ENCODE data around the gene YTHDF2. TPM values are rescaled to one million over a fixed set of nuclear protein-coding genes. Genes with fewer than 3 reads are reported as not detected.

YTHDF2 gene
- total RNA-seq, 3 donors from 2014 or later (not counting 1 experiment from before 2014, with no cell fraction given), result 78.9 to 98.3 (median 97.9) TPM

- Mint-ChIP-seq H3K9me3 (no peaks in the 10 kb centered on the region), H3K4me3 (no peak overlapping the region), H3K4me1 (no peaks in the 10 kb centered on the region), H3K27me3 (ENCODE audit: low read depth in 2 of 2) (peaks cover 24 to 31% of the 10 kb centered on the region in 2 donors), H3K36me3 (no peaks in the 10 kb centered on the region), H3K27ac (no peak overlapping the region)
- TF ChIP-seq CTCF (IDR thresholded peaks at IDR 0.05), result no peak
- WGBS (ENCODE audit: insufficient coverage), result 81% methylated on average over 7 of the region's 7 CpGs
- H3K27ac ChIP-seq (ENCODE audit: low read length), result no peak overlapping the region
- H3K36me3 ChIP-seq (ENCODE audit: control insufficient read depth, insufficient read depth, low read length), result no peaks in the 10 kb centered on the region
- H3K27me3 ChIP-seq (ENCODE audit: control insufficient read depth, insufficient read depth, low read length), result peaks cover 4% of the 10 kb centered on the region
- no peaks in the 10 kb centered on the region for H3K9me3 ChIP-seq (ENCODE audit: control insufficient read depth, insufficient read depth, low read length)
- ATAC-seq (no peak), DNase-seq (no peak)
- H3K4me1 ChIP-seq (ENCODE audit: control insufficient read depth, insufficient read depth, low read length), result no peaks in the 10 kb centered on the region
- intact Hi-C loops (cut with micrococcal nuclease), result no loop called here
- no peak overlapping the region for H3K4me3 ChIP-seq (ENCODE audit: low read length)
Observed at GRCh38 chr1:28817133-28817532, 80.4 kb downstream of the YTHDF2 start.

GRCh38 chr1:28819020-28819419 is 82.3 kb downstream of the YTHDF2 start:
- Histone ChIP-seq H3K4me3 (ENCODE audit: low read length) (no peak overlapping the region), H3K36me3 (ENCODE audit: control insufficient read depth, insufficient read depth, low read length) (no peaks in the 10 kb centered on the region), H3K9me3 (ENCODE audit: control insufficient read depth, insufficient read depth, low read length) (no peaks in the 10 kb centered on the region), H3K27me3 (ENCODE audit: control insufficient read depth, insufficient read depth, low read length) (peaks cover 2% of the 10 kb centered on the region), H3K27ac (ENCODE audit: low read length) (no peak overlapping the region), H3K4me1 (ENCODE audit: control insufficient read depth, insufficient read depth, low read length) (no peaks in the 10 kb centered on the region)
- H3K4me1 Mint-ChIP-seq, result no peaks in the 10 kb centered on the region
- no peaks in the 10 kb centered on the region for H3K9me3 Mint-ChIP-seq
- H3K36me3 Mint-ChIP-seq, result no peaks in the 10 kb centered on the region
- no peak overlapping the region for H3K4me3 Mint-ChIP-seq
- H3K27me3 Mint-ChIP-seq (ENCODE audit: low read depth in 2 of 2), result peaks cover 13 to 18% of the 10 kb centered on the region in 2 donors
- TF ChIP-seq CTCF (IDR thresholded peaks at IDR 0.05), result no peak
- H3K27ac Mint-ChIP-seq, result no peak overlapping the region
- ATAC-seq, result no peak
- intact Hi-C loops (cut with micrococcal nuclease), result no loop called here
- DNase-seq, result no peak

Other genes starting within 250 kb of the YTHDF2 start
- 10 to 100 TPM; 15.9 to 23.7 (median 19.2) TPM for gene RCC1, start 230.9 kb upstream of the YTHDF2 start, total RNA-seq
- 10 to 100 TPM; 28.3 to 38.7 (median 32.1) TPM for gene TRNAU1AP, start 183.9 kb upstream of the YTHDF2 start, total RNA-seq
- under 1 TPM in 1 of 3 donors, not detected in 2; 0.38 TPM for gene RAB42, start 144.7 kb upstream of the YTHDF2 start, total RNA-seq
- 10 to 100 TPM; 17.9 to 23.8 (median 23.1) TPM for gene TAF12, start 93.9 kb upstream of the YTHDF2 start, total RNA-seq
- not detected for gene RNU11, start 88.3 kb upstream of the YTHDF2 start, total RNA-seq
- gene GMEB1, start 68.2 kb upstream of the YTHDF2 start, total RNA-seq, result 10 to 100 TPM; 26.1 to 29.1 (median 28.3) TPM
- gene OPRD1, start 75.2 kb downstream of the YTHDF2 start, total RNA-seq, result not detected
- gene EPB41, start 177.6 kb downstream of the YTHDF2 start, total RNA-seq, result 100 to 1,000 TPM; 151 to 196 (median 172) TPM

Measured in natural killer cell (primary cell).